ENCODE measurements around the gene NPPA.

The NPPA gene

GRCh38 chr1:11841245-11842153, 6.1 kb downstream of the NPPA start:
- DNase-seq: no peak

GRCh38 chr1:11839727-11840705, 7.6 kb downstream of the NPPA start:
- DNase-seq: no peak

- peak; percentile 59 for DNase-seq
These were observed 9.0 kb downstream of the NPPA start for GRCh38 chr1:11838349-11839272.

- no peak for DNase-seq
These were observed 9.7 kb downstream of the NPPA start for GRCh38 chr1:11837767-11838348.

- DNase-seq: no peak
These were observed 10.4 kb downstream of the NPPA start for GRCh38 chr1:11836955-11837766.

GRCh38 chr1:11835441-11836225, 11.9 kb downstream of the NPPA start:
- DNase-seq: no peak

- no peak for DNase-seq
These were observed 13.7 kb downstream of the NPPA start for GRCh38 chr1:11833900-11834299.

- DNase-seq: no peak
These were observed 14.1 kb downstream of the NPPA start for GRCh38 chr1:11833497-11833896.

- DNase-seq: no peak
These were observed 15.4 kb downstream of the NPPA start for GRCh38 chr1:11831945-11832725.

GRCh38 chr1:11828511-11828910, 19.1 kb downstream of the NPPA start:
- DNase-seq: no peak

- DNase-seq: no peak
These were observed 20.6 kb downstream of the NPPA start for GRCh38 chr1:11826946-11827345.

GRCh38 chr1:11825131-11825530, 22.5 kb downstream of the NPPA start:
- no peak for DNase-seq

GRCh38 chr1:11823366-11824137, 24.0 kb downstream of the NPPA start:
- DNase-seq: no peak

GRCh38 chr1:11822091-11822490, 25.5 kb downstream of the NPPA start:
- no peak for DNase-seq

- DNase-seq: no peak
These were observed 30.4 kb downstream of the NPPA start for GRCh38 chr1:11817192-11817591.

GRCh38 chr1:11813021-11813420, 34.6 kb downstream of the NPPA start:
- no peak for DNase-seq

- DNase-seq: no peak
These were observed 40.5 kb downstream of the NPPA start for GRCh38 chr1:11807133-11807532.

GRCh38 chr1:11806307-11806936, 41.2 kb downstream of the NPPA start:
- no peak for DNase-seq
